SK-N-SH treated with all-trans-retinoic acid at 6 μM for 48 hours (cell line): Measurements from ENCODE around the gene THSD4.

Experiments used
- ARNTL ChIP-seq: fragments of 450-650 bp; formaldehyde crosslinking; IDR thresholded peaks from 2 replicates; pipeline ENCODE4 v1.5.0; 2020; ENCODE audit warnings: low read depth, mild to moderate bottlenecking, moderate library complexity, borderline replicate concordance
- PATZ1 ChIP-seq: fragments of 250-450 bp; sonication (Bioruptor Pico); IDR thresholded peaks from 2 replicates; pipeline ENCODE4 v1.8.0; 2020; ENCODE audit warnings: mild to moderate bottlenecking, moderate library complexity, borderline replicate concordance
- RARB ChIP-seq: fragments of 250-450 bp; sonication (Bioruptor Pico); IDR thresholded peaks from 2 replicates; pipeline ENCODE4 v1.8.0; 2021; ENCODE audit warnings: mild to moderate bottlenecking, moderate library complexity
- TOX ChIP-seq: fragments of 250-450 bp; sonication (Bioruptor Pico); IDR thresholded peaks from 2 replicates; pipeline ENCODE4 v1.8.0; 2021; ENCODE audit warnings: mild to moderate bottlenecking, moderate library complexity, borderline replicate concordance
- TSHZ2 ChIP-seq: fragments of 250-450 bp; sonication (Bioruptor Pico); IDR thresholded peaks from 2 replicates; pipeline ENCODE4 v1.5.0; 2020; ENCODE audit warnings: mild to moderate bottlenecking, moderate library complexity
- ZFP30 ChIP-seq: fragments of 450-650 bp; formaldehyde crosslinking; IDR thresholded peaks from 2 replicates; pipeline ENCODE4 v1.5.0; 2022; ENCODE audit warnings: mild to moderate bottlenecking, moderate library complexity
- ZNF70 ChIP-seq: fragments of 450-650 bp; formaldehyde crosslinking; IDR thresholded peaks from 2 replicates; pipeline ENCODE4 v1.5.0; 2020; ENCODE audit warnings: mild to moderate bottlenecking, moderate library complexity
- TF ChIP-seq, protein P1 (sequence below): fragments of 250-450 bp; sonication (Bioruptor Pico); IDR thresholded peaks from 2 replicates; pipeline ENCODE4 v1.8.0; 2021; ENCODE audit warnings: low read depth, mild to moderate bottlenecking, moderate library complexity, borderline replicate concordance
- TF ChIP-seq, protein P2 (sequence below): fragments of 250-450 bp; sonication (Bioruptor Pico); IDR thresholded peaks from 2 replicates; pipeline ENCODE4 v1.5.1; 2020; ENCODE audit warnings: low read depth, mild to moderate bottlenecking, moderate library complexity

DNA sequence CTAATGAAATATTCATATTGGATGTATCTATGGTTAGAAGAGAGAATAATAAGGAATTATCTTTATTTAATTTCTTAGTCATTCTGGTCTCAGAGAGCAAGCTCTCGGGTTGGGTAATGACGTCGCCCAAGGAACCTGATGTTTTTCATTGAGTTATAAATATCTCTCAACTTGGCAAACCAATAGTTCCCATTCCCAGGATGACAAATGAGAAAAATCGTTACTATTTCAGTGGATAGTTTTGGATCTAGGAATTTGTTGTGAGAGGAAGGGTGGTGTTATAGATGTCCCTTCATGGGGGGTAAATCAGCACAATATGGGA lies 532.2 kb downstream of the THSD4 start:
- TF ChIP-seq ZNF70 (CRISPR knock-in tag) (no peak), RARB (CRISPR knock-in tag) (no peak), ZFP30 (no peak), TOX (CRISPR knock-in tag) (no peak), TSHZ2 (no peak), ARNTL (CRISPR knock-in tag) (no peak), PATZ1 (CRISPR knock-in tag) (no peak)
- TF ChIP-seq, protein P1, sequence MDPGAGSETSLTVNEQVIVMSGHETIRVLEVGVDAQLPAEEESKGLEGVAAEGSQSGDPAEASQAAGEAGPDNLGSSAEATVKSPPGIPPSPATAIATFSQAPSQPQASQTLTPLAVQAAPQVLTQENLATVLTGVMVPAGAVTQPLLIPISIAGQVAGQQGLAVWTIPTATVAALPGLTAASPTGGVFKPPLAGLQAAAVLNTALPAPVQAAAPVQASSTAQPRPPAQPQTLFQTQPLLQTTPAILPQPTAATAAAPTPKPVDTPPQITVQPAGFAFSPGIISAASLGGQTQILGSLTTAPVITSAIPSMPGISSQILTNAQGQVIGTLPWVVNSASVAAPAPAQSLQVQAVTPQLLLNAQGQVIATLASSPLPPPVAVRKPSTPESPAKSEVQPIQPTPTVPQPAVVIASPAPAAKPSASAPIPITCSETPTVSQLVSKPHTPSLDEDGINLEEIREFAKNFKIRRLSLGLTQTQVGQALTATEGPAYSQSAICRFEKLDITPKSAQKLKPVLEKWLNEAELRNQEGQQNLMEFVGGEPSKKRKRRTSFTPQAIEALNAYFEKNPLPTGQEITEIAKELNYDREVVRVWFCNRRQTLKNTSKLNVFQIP (CRISPR knock-in tag), result no peak
- TF ChIP-seq, protein P2, sequence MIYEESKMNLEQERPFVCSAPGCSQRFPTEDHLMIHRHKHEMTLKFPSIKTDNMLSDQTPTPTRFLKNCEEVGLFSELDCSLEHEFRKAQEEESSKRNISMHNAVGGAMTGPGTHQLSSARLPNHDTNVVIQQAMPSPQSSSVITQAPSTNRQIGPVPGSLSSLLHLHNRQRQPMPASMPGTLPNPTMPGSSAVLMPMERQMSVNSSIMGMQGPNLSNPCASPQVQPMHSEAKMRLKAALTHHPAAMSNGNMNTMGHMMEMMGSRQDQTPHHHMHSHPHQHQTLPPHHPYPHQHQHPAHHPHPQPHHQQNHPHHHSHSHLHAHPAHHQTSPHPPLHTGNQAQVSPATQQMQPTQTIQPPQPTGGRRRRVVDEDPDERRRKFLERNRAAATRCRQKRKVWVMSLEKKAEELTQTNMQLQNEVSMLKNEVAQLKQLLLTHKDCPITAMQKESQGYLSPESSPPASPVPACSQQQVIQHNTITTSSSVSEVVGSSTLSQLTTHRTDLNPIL (CRISPR knock-in tag), result no peak
